A549 (cell line): ENCODE measurements around the gene CXCL9. TPM values are rescaled to one million over a fixed set of nuclear protein-coding genes. Genes with fewer than 3 reads are reported as not detected.
A peak's percentile ranks its signal among the peaks of the same experiment; 100 is the strongest.

Source experiments
- ATAC-seq, 2 experiments: fragments of 200-7000 bp in 1 of 2; fragments of >200 bp in 1 of 2; cut with Nextera tagmentation in 1 of 2; cut with Tn5 transposase in 1 of 2; 3 replicates each; pipeline versions ENCODE4 v1.8.0 to v1.9.1; 2018 to 2020; ENCODE audit warnings: mild to moderate bottlenecking in 1 of 2, moderate library complexity in 1 of 2
- CTCF ChIA-PET: fragments of 300-600 bp; sonication (Branson Sonifier 250); formaldehyde crosslinking; extraction: SDS; loops from one replicate; lab custom pipeline; 2021; ENCODE audit warnings: antibody characterized with exemption, inconsistent platforms; lab: Yijun Ruan, JAX
- POLR2A ChIA-PET: fragments of 350-600 bp; formaldehyde crosslinking; extraction: SDS; loops from one replicate; lab custom pipeline; 2021; ENCODE audit warnings: antibody characterized with exemption, inconsistent platforms; lab: Yijun Ruan, JAX
- DNase-seq, 2 experiments: peaks; one replicate each; pipeline versions ENCODE4 v3.0.0 to v3.0.0-alpha.2; 2011 to 2016; ENCODE audit warnings: low read depth in 1 of 2, low spot score in 1 of 2
- FAIRE-seq: peaks from 2 replicates; lab custom pipeline; 2011; peaks lifted over from hg19 to GRCh38; lab: Jason Lieb, UNC
- H3K27ac ChIP-seq, 2 experiments: fragments of >200 bp; sonication (Bioruptor Twin); formaldehyde crosslinking; 3 replicates each; pipeline ENCODE4 v1.5.1; 2016 to 2017
- H3K4me1 ChIP-seq: fragments of >200 bp; sonication (Bioruptor Twin); formaldehyde crosslinking; 3 replicates; pipeline ENCODE4 v1.6.1; 2016
- H3K4me2 ChIP-seq: fragments of >200 bp; sonication (Bioruptor Twin); formaldehyde crosslinking; 3 replicates; pipeline ENCODE4 v1.6.1; 2016
- H3K4me3 ChIP-seq: fragments of >200 bp; sonication (Bioruptor Twin); formaldehyde crosslinking; 3 replicates; pipeline ENCODE4 v1.5.1; 2016
- H3K9me3 ChIP-seq: fragments of >200 bp; sonication (Bioruptor Twin); formaldehyde crosslinking; 3 replicates; pipeline ENCODE4 v1.6.1; 2016
- BCL3 ChIP-seq: fragments of >200 bp; sonication (Bioruptor Twin); formaldehyde crosslinking; IDR thresholded peaks from 3 replicates; pipeline ENCODE4 v1.6.1; 2016
- BHLHE40 ChIP-seq: IDR thresholded peaks from 2 replicates; pipeline ENCODE4 v1.6.1; 2012; ENCODE audit warnings: low read depth, low read length, inconsistent platforms
- CHD4 ChIP-seq: fragments of 200-600 bp; sonication (generic); IDR thresholded peaks from 2 replicates; pipeline ENCODE4 v1.6.1; 2016; ENCODE audit warnings: antibody characterized with exemption, mild to moderate bottlenecking, borderline replicate concordance
- EHF ChIP-seq: fragments of 250-450 bp; sonication (Bioruptor Pico); IDR thresholded peaks from 2 replicates; pipeline ENCODE4 v1.5.0; 2020; ENCODE audit warnings: mild to moderate bottlenecking
- EHMT2 ChIP-seq: fragments of 200-600 bp; sonication (generic); IDR thresholded peaks from 2 replicates; pipeline ENCODE4 v1.6.1; 2016; ENCODE audit warnings: antibody characterized with exemption, low read depth, mild to moderate bottlenecking, moderate library complexity
- HEYL ChIP-seq: fragments of 250-450 bp; sonication (Bioruptor Pico); IDR thresholded peaks from 2 replicates; pipeline ENCODE4 v1.8.0; 2021; ENCODE audit warnings: mild to moderate bottlenecking, moderate library complexity
- HOXB13 ChIP-seq: fragments of 250-450 bp; sonication (Bioruptor Pico); IDR thresholded peaks from 2 replicates; pipeline ENCODE4 v1.5.0; 2020; ENCODE audit warnings: low read depth, mild to moderate bottlenecking, moderate library complexity
- HOXB5 ChIP-seq: fragments of 250-450 bp; sonication (Bioruptor Pico); IDR thresholded peaks from 2 replicates; pipeline ENCODE4 v1.5.0; 2020; ENCODE audit warnings: mild to moderate bottlenecking, moderate library complexity
- JUN ChIP-seq, 2 experiments: fragments of >200 bp; sonication (Bioruptor Twin); formaldehyde crosslinking; IDR thresholded peaks; 2 replicates in 1 of 2; 3 replicates in 1 of 2; pipeline ENCODE4 v1.6.1; 2016 to 2017
- KDM1A ChIP-seq: fragments of 200-600 bp; sonication (generic); IDR thresholded peaks from 2 replicates; pipeline ENCODE4 v1.6.1; 2016; ENCODE audit warnings: low read depth, mild to moderate bottlenecking
- KDM5A ChIP-seq: fragments of 200-600 bp; sonication (generic); IDR thresholded peaks from 2 replicates; pipeline ENCODE4 v1.6.1; 2016; ENCODE audit warnings: antibody characterized with exemption, mild to moderate bottlenecking
- MAZ ChIP-seq: fragments of 150-350 bp; IDR thresholded peaks from 2 replicates; pipeline ENCODE4 v1.6.1; 2014; ENCODE audit warnings: antibody characterized with exemption, low read depth, low read length, borderline replicate concordance
- MYC ChIP-seq: IDR thresholded peaks from 2 replicates; pipeline ENCODE4 v1.6.1; 2012; ENCODE audit warnings: mild to moderate bottlenecking, inconsistent platforms, low read length, improper control_type of control experiment, borderline replicate concordance
- NR3C1 ChIP-seq: fragments of >200 bp; sonication (Bioruptor Twin); formaldehyde crosslinking; IDR thresholded peaks from 3 replicates; pipeline ENCODE4 v1.6.1; 2017
- PHF8 ChIP-seq: fragments of 200-600 bp; sonication (generic); IDR thresholded peaks from 2 replicates; pipeline ENCODE4 v1.6.1; 2016; ENCODE audit warnings: low read depth, mild to moderate bottlenecking, antibody characterized with exemption, moderate library complexity, borderline replicate concordance
- RAD21 ChIP-seq, 2 experiments: fragments of >200 bp in 1 of 2; sonication (Bioruptor Twin) in 1 of 2; formaldehyde crosslinking in 1 of 2; IDR thresholded peaks in 1 of 2; conservative IDR thresholded peaks in 1 of 2; 2 replicates in 1 of 2; 3 replicates in 1 of 2; pipeline ENCODE4 v1.6.1; 2012 to 2018; ENCODE audit warnings: inconsistent platforms in 1 of 2
- SMC3 ChIP-seq: fragments of >200 bp; sonication (Bioruptor Twin); formaldehyde crosslinking; IDR thresholded peaks from 3 replicates; pipeline ENCODE4 v1.6.1; 2018; ENCODE audit warnings: inconsistent platforms
- TFCP2L1 ChIP-seq: fragments of 250-450 bp; sonication (Bioruptor Pico); IDR thresholded peaks from 2 replicates; pipeline ENCODE4 v1.5.0; 2021; ENCODE audit warnings: mild to moderate bottlenecking
- TP53 ChIP-seq: fragments of 250-450 bp; sonication (Bioruptor Pico); IDR thresholded peaks from 2 replicates; pipeline ENCODE4 v1.5.0; 2021; ENCODE audit warnings: mild to moderate bottlenecking, moderate library complexity
- USF2 ChIP-seq: fragments of 450-650 bp; IDR thresholded peaks from 2 replicates; pipeline ENCODE4 v1.6.1; 2014; ENCODE audit warnings: antibody characterized with exemption
- ZC3H11A ChIP-seq: fragments of 450-650 bp; IDR thresholded peaks from 2 replicates; pipeline ENCODE4 v1.6.1; 2014; ENCODE audit warnings: antibody characterized with exemption, mild to moderate bottlenecking
- ZFP36 ChIP-seq: fragments of 450-650 bp; IDR thresholded peaks from 2 replicates; pipeline ENCODE4 v1.6.1; 2014; ENCODE audit warnings: borderline replicate concordance; ENCODE audit not compliant: partially characterized antibody
- WGBS: methylation state at CpG from one replicate; pipeline ENCODE4 v1.1.6; 2017; ENCODE audit errors: missing lambda C conversion rate; 5-methylcytosine and 5-hydroxymethylcytosine counted together
- polyA plus RNA-seq, 4 experiments: library from polyadenylated mRNA; depleted of rRNA in 3 of 4; stranded (reverse); fragments of >200 nt; fragmentation: RNase III in 1 of 4; extraction: RNeasy Plus Mini Kit Qiagen cat#74134 plus additional on column Dnase treatment in 1 of 4; gene quantifications; 2 replicates in 3 of 4; 3 replicates in 1 of 4; pipeline ENCODE4 v1.2.3, GENCODE V29; 2011 to 2017
- TF ChIP-seq, protein P1 (sequence below): IDR thresholded peaks from 2 replicates; pipeline ENCODE4 v1.6.1; 2012
- TF ChIP-seq, protein P2 (sequence below): IDR thresholded peaks from 2 replicates; pipeline ENCODE4 v1.6.1; 2012

Gene CXCL9
- polyA plus RNA-seq, 2 of the 4 experiments (the other 2 are of a cell fraction), result not detected

GRCh38 chr4:76035141-76035540, 27.8 kb upstream of the CXCL9 start (continued):
- TF ChIP-seq KDM5A (no peak), BCL3 (no peak), RAD21 (conservative IDR thresholded peaks at IDR 0.05 in 1 of 2, IDR thresholded peaks at IDR 0.05 in 1 of 2) (no peak), MAZ (no peak)
- TF ChIP-seq, protein P1, sequence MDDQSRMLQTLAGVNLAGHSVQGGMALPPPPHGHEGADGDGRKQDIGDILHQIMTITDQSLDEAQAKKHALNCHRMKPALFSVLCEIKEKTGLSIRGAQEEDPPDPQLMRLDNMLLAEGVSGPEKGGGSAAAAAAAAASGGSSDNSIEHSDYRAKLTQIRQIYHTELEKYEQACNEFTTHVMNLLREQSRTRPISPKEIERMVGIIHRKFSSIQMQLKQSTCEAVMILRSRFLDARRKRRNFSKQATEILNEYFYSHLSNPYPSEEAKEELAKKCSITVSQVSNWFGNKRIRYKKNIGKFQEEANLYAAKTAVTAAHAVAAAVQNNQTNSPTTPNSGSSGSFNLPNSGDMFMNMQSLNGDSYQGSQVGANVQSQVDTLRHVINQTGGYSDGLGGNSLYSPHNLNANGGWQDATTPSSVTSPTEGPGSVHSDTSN, result no peak

GRCh38 chr4:76029300-76029699, 22.0 kb upstream of the CXCL9 start:
- TF ChIP-seq KDM1A, result no peak
- TF ChIP-seq, protein P2, sequence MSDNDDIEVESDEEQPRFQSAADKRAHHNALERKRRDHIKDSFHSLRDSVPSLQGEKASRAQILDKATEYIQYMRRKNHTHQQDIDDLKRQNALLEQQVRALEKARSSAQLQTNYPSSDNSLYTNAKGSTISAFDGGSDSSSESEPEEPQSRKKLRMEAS, result no peak
- TF ChIP-seq CHD4, result no peak
- TF ChIP-seq MAZ, result no peak
- no peak for TF ChIP-seq TP53 (CRISPR knock-in tag)
- TF ChIP-seq USF2, result no peak
- no peak for TF ChIP-seq KDM5A
- TF ChIP-seq EHF (CRISPR knock-in tag), result no peak
- TF ChIP-seq MYC, result no peak
- no peak for TF ChIP-seq JUN (IDR thresholded peaks at IDR 0.05)
- no peak for TF ChIP-seq ZFP36
- no peak for TF ChIP-seq TFCP2L1 (CRISPR knock-in tag)
- TF ChIP-seq HOXB5 (CRISPR knock-in tag), result no peak
- TF ChIP-seq BHLHE40, result no peak
- TF ChIP-seq ZC3H11A, result no peak
- no peak for TF ChIP-seq NR3C1
- TF ChIP-seq HEYL, result no peak
- no peak for TF ChIP-seq EHMT2
- no peak for TF ChIP-seq HOXB13
- no peak for TF ChIP-seq SMC3
- no peak overlapping the region for H3K4me3 ChIP-seq
- no peaks in the 10 kb centered on the region for H3K9me3 ChIP-seq
- ChIA-PET CTCF (no interaction called here), POLR2A (no interaction called here)
- ATAC-seq (no peak), FAIRE-seq (no peak), DNase-seq (no peak)
- no peaks in the 10 kb centered on the region for H3K4me1 ChIP-seq
- H3K4me2 ChIP-seq, result no peak overlapping the region
- 47% methylated on average over 2 of the region's 2 CpGs for WGBS
- no peak overlapping the region for H3K27ac ChIP-seq

- Histone ChIP-seq H3K27ac (no peak overlapping the region), H3K4me3 (no peak overlapping the region), H3K9me3 (no peaks in the 10 kb centered on the region), H3K4me2 (peak overlapping the region; percentile 28; the same call in 1 of the 3 replicates), H3K4me1 (no peaks in the 10 kb centered on the region)
- CTCF ChIA-PET, result no interaction called here
- no peak for TF ChIP-seq BHLHE40
- TF ChIP-seq EHMT2, result no peak
- TF ChIP-seq USF2, result no peak
- TF ChIP-seq, protein P1, result no peak
- no peak for TF ChIP-seq PHF8
- 38% methylated on average over 6 of the region's 6 CpGs for WGBS
- ATAC-seq, result no peak
- POLR2A ChIA-PET, result no interaction called here
- FAIRE-seq, result no peak
- no peak for DNase-seq
These were observed 21.0 kb upstream of the CXCL9 start for GRCh38 chr4:76028350-76028765.
